Measurements from ENCODE around the gene ZMYND19. TPM values are rescaled to one million over a fixed set of nuclear protein-coding genes. Genes with fewer than 3 reads are reported as not detected.
"Not testable (repeated sequence)": the region's sequence is repeated elsewhere in the genome, so short reads cannot be mapped to it uniquely, and the experiment has no call there.

ZMYND19 gene
- polyA plus RNA-seq, 2 donors: 25.9 to 33.2 TPM

DNA sequence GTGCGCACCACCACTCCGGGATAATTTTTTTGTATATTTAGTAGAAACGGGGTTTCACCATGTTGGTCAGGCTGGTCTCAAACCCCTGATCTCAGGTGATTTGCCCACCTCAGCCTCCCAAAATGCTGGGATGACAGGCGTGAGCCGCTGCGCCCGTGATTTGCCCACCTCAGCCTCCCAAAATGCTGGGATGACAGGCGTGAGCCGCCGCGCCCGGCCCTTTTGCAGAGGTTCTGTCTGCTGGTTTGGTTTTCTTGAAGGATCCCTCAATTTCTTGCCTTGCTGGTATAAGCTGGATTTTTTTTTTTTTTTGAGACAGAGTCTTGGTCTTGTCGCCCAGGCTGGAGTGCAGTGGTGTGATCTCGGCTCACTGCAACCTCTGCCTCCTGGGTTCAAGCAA is 37.1 kb upstream of the ZMYND19 start:
- H3K4me3 ChIP-seq (ENCODE audit: low read depth in 1 of 2, low read length in 2 of 2); H3K9me3 ChIP-seq (ENCODE audit: control insufficient read depth in 2 of 2, insufficient read depth in 1 of 2, low read depth in 1 of 2, low read length in 1 of 2); H3K27me3 ChIP-seq (ENCODE audit: control insufficient read depth in 1 of 2, insufficient read depth in 2 of 2, low read length in 2 of 2); H3K4me1 ChIP-seq (ENCODE audit: control insufficient read depth in 2 of 2, insufficient read depth in 2 of 2, low read length in 1 of 2); H3K27ac ChIP-seq (ENCODE audit: low read depth in 2 of 2, low read length in 1 of 2); H3K36me3 ChIP-seq (ENCODE audit: control insufficient read depth in 2 of 2, insufficient read depth in 2 of 2, low read length in 1 of 2): not testable (repeated sequence)
- WGBS, 2 donors: 97 to 98% methylated on average over 14 of the region's 14 CpGs

GRCh38 chr9:137626464-137626863 is 36.2 kb upstream of the ZMYND19 start:
- Histone ChIP-seq H3K9me3 (ENCODE audit: control insufficient read depth in 2 of 2, insufficient read depth in 1 of 2, low read depth in 1 of 2, low read length in 1 of 2) (no peaks in the 10 kb centered on the region), H3K36me3 (ENCODE audit: control insufficient read depth in 2 of 2, insufficient read depth in 2 of 2, low read length in 1 of 2) (no peaks in the 10 kb centered on the region), H3K27ac (ENCODE audit: low read depth in 2 of 2, low read length in 1 of 2) (no peak overlapping the region), H3K4me3 (ENCODE audit: low read depth in 1 of 2, low read length in 2 of 2) (no peak overlapping the region), H3K4me1 (ENCODE audit: control insufficient read depth in 2 of 2, insufficient read depth in 2 of 2, low read length in 1 of 2) (no peaks in the 10 kb centered on the region), H3K27me3 (ENCODE audit: control insufficient read depth in 1 of 2, insufficient read depth in 2 of 2, low read length in 2 of 2) (no peaks in the 10 kb centered on the region)
- WGBS, 2 donors: 87 to 88% methylated on average over 4 of the region's 4 CpGs

- H3K4me3 ChIP-seq (ENCODE audit: low read depth in 1 of 2, low read length in 2 of 2); H3K27me3 ChIP-seq (ENCODE audit: control insufficient read depth in 1 of 2, insufficient read depth in 2 of 2, low read length in 2 of 2); H3K9me3 ChIP-seq (ENCODE audit: control insufficient read depth in 2 of 2, insufficient read depth in 1 of 2, low read depth in 1 of 2, low read length in 1 of 2); H3K4me1 ChIP-seq (ENCODE audit: control insufficient read depth in 2 of 2, insufficient read depth in 2 of 2, low read length in 1 of 2); H3K27ac ChIP-seq (ENCODE audit: low read depth in 2 of 2, low read length in 1 of 2); H3K36me3 ChIP-seq (ENCODE audit: control insufficient read depth in 2 of 2, insufficient read depth in 2 of 2, low read length in 1 of 2): not testable (repeated sequence)
- 87 to 90% methylated on average over 8 of the region's 8 CpGs for WGBS, 2 donors
These were observed 31.9 kb upstream of the ZMYND19 start for GRCh38 chr9:137622211-137622610.

DNA sequence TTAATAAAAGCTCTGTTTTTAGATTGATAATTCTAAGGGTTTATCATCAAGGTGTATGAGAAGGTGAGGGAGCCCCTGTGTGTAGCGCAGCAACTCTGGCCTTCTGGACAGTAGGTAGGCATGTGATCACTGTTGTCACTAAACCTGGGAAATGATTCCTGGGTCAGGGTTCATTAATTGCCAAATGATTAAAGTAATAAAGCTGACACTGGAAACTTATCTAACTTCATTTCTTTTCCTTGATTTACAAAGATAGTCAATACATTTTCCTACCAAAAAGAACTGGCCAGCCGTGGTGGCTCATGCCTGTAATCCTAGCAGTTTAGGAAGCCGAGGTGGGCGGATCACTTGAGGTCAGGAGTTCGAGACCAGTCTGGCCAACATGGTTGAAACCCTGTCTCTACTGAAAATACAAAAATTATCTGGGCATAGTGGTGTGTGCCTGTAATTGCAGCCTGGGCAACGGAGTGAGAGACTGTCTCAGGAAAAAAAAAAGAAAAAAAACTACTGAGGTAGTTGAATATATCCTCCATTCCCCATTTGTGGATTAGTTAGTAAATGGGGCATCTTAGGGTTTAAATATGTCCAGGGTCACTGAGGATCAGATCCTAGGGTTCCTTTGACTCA is 30.9 kb upstream of the ZMYND19 start:
- Histone ChIP-seq H3K4me3 (ENCODE audit: low read depth in 1 of 2, low read length in 2 of 2) (no peak overlapping the region), H3K27ac (ENCODE audit: low read depth in 2 of 2, low read length in 1 of 2) (no peak overlapping the region), H3K4me1 (ENCODE audit: control insufficient read depth in 2 of 2, insufficient read depth in 2 of 2, low read length in 1 of 2) (peaks cover 0 to 10% of the 10 kb centered on the region in 2 donors), H3K36me3 (ENCODE audit: control insufficient read depth in 2 of 2, insufficient read depth in 2 of 2, low read length in 1 of 2) (peaks cover 0 to 5% of the 10 kb centered on the region in 2 donors), H3K9me3 (ENCODE audit: control insufficient read depth in 2 of 2, insufficient read depth in 1 of 2, low read depth in 1 of 2, low read length in 1 of 2) (no peaks in the 10 kb centered on the region), H3K27me3 (ENCODE audit: control insufficient read depth in 1 of 2, insufficient read depth in 2 of 2, low read length in 2 of 2) (no peaks in the 10 kb centered on the region)
- 51 to 62% methylated on average over 6 of the region's 6 CpGs for WGBS, 2 donors

DNA sequence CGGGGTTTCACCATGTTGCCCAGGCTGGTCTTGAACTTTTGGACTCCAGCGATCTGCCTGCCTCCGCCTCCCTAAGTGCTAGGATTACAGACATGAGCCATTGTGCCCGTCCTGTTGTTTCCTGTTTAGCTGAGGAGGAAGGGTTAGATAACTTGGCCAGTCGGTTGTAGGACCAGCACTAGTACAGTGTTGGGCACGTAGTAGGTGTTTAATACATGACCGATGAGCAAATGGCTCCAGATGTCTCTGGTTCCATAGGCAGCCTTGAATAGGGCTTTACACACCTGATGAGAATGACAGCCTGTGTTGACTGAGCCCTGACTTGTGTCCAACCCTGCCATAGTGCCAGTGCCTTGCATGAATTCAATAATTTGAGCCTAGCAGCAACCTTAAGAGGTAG is 30.3 kb upstream of the ZMYND19 start:
- 70 to 73% methylated on average over 7 of the region's 7 CpGs for WGBS, 2 donors
- Histone ChIP-seq H3K36me3 (ENCODE audit: control insufficient read depth in 2 of 2, insufficient read depth in 2 of 2, low read length in 1 of 2) (peaks cover 0 to 9% of the 10 kb centered on the region in 2 donors), H3K27ac (ENCODE audit: low read depth in 2 of 2, low read length in 1 of 2) (no peak overlapping the region), H3K4me3 (ENCODE audit: low read depth in 1 of 2, low read length in 2 of 2) (peak overlapping the region in 1 of 2 donors; percentile 3), H3K4me1 (ENCODE audit: control insufficient read depth in 2 of 2, insufficient read depth in 2 of 2, low read length in 1 of 2) (peaks cover 0 to 10% of the 10 kb centered on the region in 2 donors), H3K27me3 (ENCODE audit: control insufficient read depth in 1 of 2, insufficient read depth in 2 of 2, low read length in 2 of 2) (no peaks in the 10 kb centered on the region), H3K9me3 (ENCODE audit: control insufficient read depth in 2 of 2, insufficient read depth in 1 of 2, low read depth in 1 of 2, low read length in 1 of 2) (no peaks in the 10 kb centered on the region)

DNA sequence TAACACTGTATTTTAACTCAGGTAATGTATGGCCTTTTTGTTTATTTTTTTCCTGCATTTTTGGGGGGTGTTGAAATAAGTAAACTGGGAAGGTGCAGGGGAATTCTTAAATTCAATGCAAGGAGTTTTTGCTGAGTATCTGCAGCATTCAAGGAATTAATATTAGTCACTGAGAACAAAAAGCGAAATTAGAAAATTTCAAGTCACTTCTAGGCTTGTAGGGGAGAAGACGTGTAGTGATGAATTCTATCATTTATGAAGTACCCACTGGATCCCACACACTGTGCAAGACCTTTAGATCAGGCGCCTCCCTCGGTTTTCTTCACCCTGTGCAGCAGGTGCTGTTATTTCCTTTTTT is 29.7 kb upstream of the ZMYND19 start:
- H3K27ac ChIP-seq (ENCODE audit: low read depth in 2 of 2, low read length in 1 of 2): no peak overlapping the region
- H3K4me3 ChIP-seq (ENCODE audit: low read depth in 1 of 2, low read length in 2 of 2): peak overlapping the region in 1 of 2 donors; percentile 95

DNA sequence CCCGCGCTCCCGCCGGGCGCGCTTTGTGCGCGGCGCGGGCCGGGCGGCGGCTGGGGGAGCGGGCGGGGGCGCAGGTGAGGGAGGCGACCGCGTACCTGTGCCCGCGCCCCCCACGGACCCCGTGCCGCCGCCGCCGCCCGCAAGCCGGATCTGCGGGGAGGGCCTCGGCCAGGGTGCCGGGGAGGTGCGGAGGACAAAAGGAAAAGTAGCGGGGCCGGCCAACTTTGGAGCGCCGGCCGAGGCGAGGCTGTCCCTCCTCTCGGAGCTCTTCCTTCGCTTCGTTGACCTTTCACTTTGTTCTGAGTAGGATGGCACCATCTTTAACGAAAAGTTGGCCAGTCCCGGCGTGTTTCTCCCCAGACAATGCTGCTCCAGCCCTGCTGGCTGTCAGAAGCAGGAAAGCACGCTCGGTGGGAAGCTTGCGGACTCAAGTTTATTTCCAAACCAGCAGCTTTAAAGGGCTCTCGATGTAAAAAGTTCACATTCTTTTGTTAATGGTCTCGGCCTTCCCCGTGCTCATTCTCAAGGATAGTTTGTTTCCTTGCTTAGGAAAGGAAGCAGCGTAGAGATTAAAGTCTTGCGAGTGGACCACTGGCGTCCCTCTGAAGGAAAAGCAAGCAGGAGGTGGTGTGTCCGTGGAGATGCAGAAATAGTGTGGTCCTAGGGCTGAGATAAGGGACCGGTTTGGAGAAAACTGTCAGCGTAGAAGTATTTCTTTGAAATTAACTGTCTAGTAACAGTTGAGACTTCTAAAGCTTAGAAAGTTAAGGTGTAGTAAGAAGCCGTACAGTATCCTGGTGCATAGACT is 29.1 kb upstream of the ZMYND19 start:
- 0% methylated on average over 45 to 58 of the region's 58 CpGs for WGBS, 2 donors
- Histone ChIP-seq H3K4me1 (ENCODE audit: control insufficient read depth in 2 of 2, insufficient read depth in 2 of 2, low read length in 1 of 2) (peaks cover 0 to 10% of the 10 kb centered on the region in 2 donors), H3K27ac (ENCODE audit: low read depth in 2 of 2, low read length in 1 of 2) (peak overlapping the region; percentile 91 to 95)

More for the DNA sequence above, 29.7 kb upstream of the ZMYND19 start:
- 39 to 43% methylated on average over 4 of the region's 4 CpGs for WGBS, 2 donors
- Histone ChIP-seq H3K9me3 (ENCODE audit: control insufficient read depth in 2 of 2, insufficient read depth in 1 of 2, low read depth in 1 of 2, low read length in 1 of 2) (no peaks in the 10 kb centered on the region), H3K4me1 (ENCODE audit: control insufficient read depth in 2 of 2, insufficient read depth in 2 of 2, low read length in 1 of 2) (peaks cover 0 to 10% of the 10 kb centered on the region in 2 donors), H3K27me3 (ENCODE audit: control insufficient read depth in 1 of 2, insufficient read depth in 2 of 2, low read length in 2 of 2) (no peaks in the 10 kb centered on the region), H3K36me3 (ENCODE audit: control insufficient read depth in 2 of 2, insufficient read depth in 2 of 2, low read length in 1 of 2) (peaks cover 0 to 14% of the 10 kb centered on the region in 2 donors)

GRCh38 chr9:137618105-137619067 is 28.1 kb upstream of the ZMYND19 start, which contains the start of gene EHMT1:
EHMT1 (plus strand) TSS chr9:137619005; CDS start chr9:137619029, 24 bp downstream.
- Histone ChIP-seq H3K9me3 (ENCODE audit: control insufficient read depth in 2 of 2, insufficient read depth in 1 of 2, low read depth in 1 of 2, low read length in 1 of 2) (no peaks in the 10 kb centered on the region), H3K27ac (ENCODE audit: low read depth in 2 of 2, low read length in 1 of 2) (peak within 1 kb of the TSS; percentile 91 to 95), H3K4me1 (ENCODE audit: control insufficient read depth in 2 of 2, insufficient read depth in 2 of 2, low read length in 1 of 2) (peaks cover 0 to 15% of the 10 kb centered on the region in 2 donors), H3K27me3 (ENCODE audit: control insufficient read depth in 1 of 2, insufficient read depth in 2 of 2, low read length in 2 of 2) (no peaks in the 10 kb centered on the region), H3K36me3 (ENCODE audit: control insufficient read depth in 2 of 2, insufficient read depth in 2 of 2, low read length in 1 of 2) (peaks cover 0 to 30% of the 10 kb centered on the region in 2 donors), H3K4me3 (ENCODE audit: low read depth in 1 of 2, low read length in 2 of 2) (peak within 1 kb of the TSS; percentile 76 to 95)
- WGBS, 2 donors: 1% methylated on average over 74 to 94 of the region's 94 CpGs

More for the DNA sequence above, 29.1 kb upstream of the ZMYND19 start:
- Histone ChIP-seq H3K4me3 (ENCODE audit: low read depth in 1 of 2, low read length in 2 of 2) (peak overlapping the region; percentile 76 to 95), H3K36me3 (ENCODE audit: control insufficient read depth in 2 of 2, insufficient read depth in 2 of 2, low read length in 1 of 2) (peaks cover 0 to 20% of the 10 kb centered on the region in 2 donors), H3K9me3 (ENCODE audit: control insufficient read depth in 2 of 2, insufficient read depth in 1 of 2, low read depth in 1 of 2, low read length in 1 of 2) (no peaks in the 10 kb centered on the region), H3K27me3 (ENCODE audit: control insufficient read depth in 1 of 2, insufficient read depth in 2 of 2, low read length in 2 of 2) (no peaks in the 10 kb centered on the region)

GRCh38 chr9:137615387-137615871 is 25.1 kb upstream of the ZMYND19 start:
- Histone ChIP-seq H3K27ac (ENCODE audit: low read depth in 2 of 2, low read length in 1 of 2) (no peak overlapping the region), H3K9me3 (ENCODE audit: control insufficient read depth in 2 of 2, insufficient read depth in 1 of 2, low read depth in 1 of 2, low read length in 1 of 2) (no peaks in the 10 kb centered on the region), H3K36me3 (ENCODE audit: control insufficient read depth in 2 of 2, insufficient read depth in 2 of 2, low read length in 1 of 2) (peaks cover 0 to 36% of the 10 kb centered on the region in 2 donors), H3K4me1 (ENCODE audit: control insufficient read depth in 2 of 2, insufficient read depth in 2 of 2, low read length in 1 of 2) (peaks cover 2 to 37% of the 10 kb centered on the region in 2 donors), H3K27me3 (ENCODE audit: control insufficient read depth in 1 of 2, insufficient read depth in 2 of 2, low read length in 2 of 2) (no peaks in the 10 kb centered on the region), H3K4me3 (ENCODE audit: low read depth in 1 of 2, low read length in 2 of 2) (no peak overlapping the region)
- WGBS, 2 donors: 87 to 88% methylated on average over 19 of the region's 19 CpGs

Measured in esophagus (tissue), 2 donors.